HG03060 (cell line): ENCODE results near the gene DLGAP4.

Source experiments
- ATAC-seq: cut with Tn5 transposase; IDR thresholded peaks from one replicate; pipeline ENCODE4 v1.9.1; 2021; ENCODE audit warnings: low read depth, moderate number of reproducible peaks; ENCODE audit not compliant: unreplicated experiment

The DLGAP4 gene

GRCh38 chr20:36525620-36526365 lies 219.7 kb downstream of the DLGAP4 start:
- no peak for ATAC-seq

DNA sequence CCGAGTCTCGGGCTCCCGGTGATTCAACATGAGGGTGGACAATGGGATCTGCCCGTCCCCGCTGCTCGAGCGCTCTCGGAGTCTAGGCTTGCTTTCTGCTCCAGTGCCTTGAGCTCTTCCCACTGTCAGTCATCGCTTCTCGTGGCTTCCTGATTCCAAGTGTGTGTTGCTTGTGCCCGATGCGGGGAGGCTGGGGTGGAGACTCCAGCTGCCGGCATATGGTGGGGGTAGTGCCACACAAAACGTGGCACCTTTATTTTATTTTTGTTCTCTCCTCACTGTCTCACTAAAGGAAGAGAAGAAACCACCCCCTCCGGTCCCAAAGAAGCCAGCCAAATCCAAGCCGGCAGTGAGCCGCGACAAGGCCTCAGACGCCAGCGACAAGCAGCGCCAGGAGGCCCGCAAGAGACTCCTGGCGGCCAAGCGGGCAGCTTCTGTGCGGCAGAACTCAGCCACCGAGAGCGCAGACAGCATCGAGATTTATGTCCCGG lies 220.4 kb downstream of the DLGAP4 start:
- no peak for ATAC-seq

DNA sequence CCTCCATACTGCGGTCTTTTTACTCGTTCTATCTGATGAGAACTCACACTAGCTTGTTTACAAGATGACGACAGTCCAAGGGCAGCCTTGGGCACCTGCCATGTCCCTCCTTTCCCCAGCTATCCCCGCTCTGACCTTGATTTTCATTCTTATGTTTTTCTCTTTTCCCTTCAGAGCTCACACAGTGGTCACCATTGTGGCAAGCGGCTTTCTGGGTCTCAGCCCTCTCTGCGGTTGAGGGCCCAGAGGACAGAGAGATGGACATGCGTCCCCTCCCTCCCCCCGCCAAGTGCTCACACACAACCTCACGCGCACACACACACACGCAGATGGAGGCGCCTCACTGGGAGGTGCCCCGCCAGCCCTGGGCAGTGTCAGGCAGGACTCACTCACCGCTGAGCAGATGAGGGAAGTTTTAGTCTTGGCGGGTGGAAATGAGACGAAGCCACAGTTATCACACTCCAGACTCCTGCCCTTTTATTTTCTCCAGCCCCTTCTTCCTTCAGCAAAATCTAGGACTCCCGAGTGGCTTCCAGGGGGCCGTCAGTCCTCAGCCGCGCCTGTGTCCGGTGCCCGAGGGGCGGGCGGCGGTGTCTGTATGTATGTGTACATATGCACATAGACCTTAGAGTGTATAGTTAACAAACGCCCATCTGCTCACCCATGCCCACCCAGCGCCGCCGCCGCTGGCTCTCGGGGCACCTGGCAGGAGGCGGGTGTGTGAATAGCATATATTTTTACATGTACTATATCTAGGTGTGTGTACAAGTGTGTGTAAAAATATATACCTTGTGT lies 221.4 kb downstream of the DLGAP4 start:
- ATAC-seq = no peak

DNA sequence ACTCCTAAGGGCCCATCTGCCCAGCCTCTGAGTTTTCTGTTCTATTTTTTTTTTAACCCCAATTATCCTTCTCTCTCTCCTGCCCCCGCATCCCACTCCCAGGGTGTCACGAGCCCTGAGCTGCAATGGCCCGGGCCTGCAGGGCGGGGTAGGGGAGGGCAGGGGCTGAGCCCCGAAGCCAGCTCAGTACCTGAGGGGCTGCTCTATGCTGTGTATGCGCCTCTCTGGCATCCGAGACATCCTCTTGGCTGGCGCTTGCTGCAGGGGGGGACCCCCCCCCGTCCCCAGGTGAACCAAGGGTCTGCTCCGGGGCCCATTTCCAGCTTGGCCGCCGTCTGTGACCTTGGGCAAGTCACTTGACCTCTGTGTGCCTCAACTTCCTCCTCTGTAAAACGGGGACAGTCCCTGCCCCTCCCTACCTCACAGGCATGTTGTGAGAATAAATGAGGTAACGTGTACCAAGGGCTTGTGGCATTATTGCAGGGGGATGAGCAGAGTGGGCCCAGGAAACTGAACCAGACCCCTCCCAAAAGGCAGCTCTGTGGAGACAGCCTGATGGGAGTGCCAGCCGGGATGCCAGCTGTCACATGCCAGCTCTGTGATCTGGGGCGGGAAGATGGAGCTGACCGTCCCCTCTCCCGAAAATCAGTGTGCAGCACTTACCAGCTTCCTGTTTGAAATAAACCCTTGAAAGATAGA lies 222.2 kb downstream of the DLGAP4 start:
- ATAC-seq = no peak

DNA sequence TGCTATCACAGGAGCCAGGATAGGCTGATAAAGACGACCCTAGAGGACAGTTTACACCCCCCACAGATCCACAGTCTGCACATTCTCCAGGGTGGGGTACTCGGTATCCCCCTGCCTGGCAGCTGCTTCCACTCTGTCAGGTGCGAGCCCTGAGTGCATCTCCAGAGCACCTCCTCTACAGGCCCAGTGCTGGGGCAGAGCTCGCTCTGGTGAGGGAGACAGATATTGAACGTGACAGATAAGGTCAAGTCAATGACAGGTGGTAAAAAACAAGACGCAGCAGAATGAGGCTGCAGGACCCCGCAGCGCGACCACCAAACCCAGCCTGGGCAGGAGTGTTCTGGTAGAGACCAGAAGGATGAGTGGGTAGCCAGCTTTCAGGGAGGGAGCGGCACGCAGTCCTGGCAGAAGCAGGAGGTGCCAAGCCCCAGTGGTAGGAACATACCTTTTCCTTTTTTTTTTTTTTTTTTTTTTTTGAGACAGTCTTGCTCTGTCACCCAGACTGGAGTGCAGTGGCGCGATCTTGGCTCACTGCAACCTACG lies 222.8 kb downstream of the DLGAP4 start:
- no peak for ATAC-seq

- no peak for ATAC-seq
Measured at GRCh38 chr20:36532388-36532787, 226.2 kb downstream of the DLGAP4 start.

- no peak for ATAC-seq
Measured at GRCh38 chr20:36532822-36533221, 226.7 kb downstream of the DLGAP4 start.

DNA sequence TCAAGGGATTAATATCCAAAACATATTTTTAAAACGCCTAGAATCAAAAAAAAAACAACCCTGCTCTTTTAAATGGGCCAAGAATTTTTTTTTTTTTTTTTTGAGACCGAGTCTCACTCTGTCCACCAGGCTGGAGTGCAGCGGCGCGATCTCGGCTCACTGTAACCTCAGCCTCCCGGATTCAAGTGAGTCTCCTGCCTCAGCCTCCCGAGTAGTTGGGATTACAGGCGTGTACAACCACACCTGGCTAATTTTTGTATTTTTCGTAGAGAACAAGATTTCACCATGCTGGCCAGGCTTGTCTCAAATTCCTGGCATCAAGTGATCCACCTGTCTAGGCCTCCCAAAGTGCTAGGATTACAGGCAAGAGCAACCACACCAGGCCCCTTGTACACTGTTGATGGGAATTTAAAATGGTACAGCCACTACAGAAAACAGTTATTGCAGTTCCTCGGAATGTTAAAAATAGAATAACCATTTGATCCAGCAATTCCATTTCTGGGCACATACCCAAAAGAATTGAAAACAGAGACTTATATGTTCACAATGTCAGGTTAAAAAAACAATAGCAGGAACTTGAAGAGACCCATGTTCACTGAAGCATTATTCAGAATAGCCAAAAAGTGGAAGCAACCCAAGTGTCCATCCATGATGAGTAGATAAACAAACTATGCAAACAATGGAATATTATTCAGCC lies 232.0 kb downstream of the DLGAP4 start:
- ATAC-seq = no peak

DNA sequence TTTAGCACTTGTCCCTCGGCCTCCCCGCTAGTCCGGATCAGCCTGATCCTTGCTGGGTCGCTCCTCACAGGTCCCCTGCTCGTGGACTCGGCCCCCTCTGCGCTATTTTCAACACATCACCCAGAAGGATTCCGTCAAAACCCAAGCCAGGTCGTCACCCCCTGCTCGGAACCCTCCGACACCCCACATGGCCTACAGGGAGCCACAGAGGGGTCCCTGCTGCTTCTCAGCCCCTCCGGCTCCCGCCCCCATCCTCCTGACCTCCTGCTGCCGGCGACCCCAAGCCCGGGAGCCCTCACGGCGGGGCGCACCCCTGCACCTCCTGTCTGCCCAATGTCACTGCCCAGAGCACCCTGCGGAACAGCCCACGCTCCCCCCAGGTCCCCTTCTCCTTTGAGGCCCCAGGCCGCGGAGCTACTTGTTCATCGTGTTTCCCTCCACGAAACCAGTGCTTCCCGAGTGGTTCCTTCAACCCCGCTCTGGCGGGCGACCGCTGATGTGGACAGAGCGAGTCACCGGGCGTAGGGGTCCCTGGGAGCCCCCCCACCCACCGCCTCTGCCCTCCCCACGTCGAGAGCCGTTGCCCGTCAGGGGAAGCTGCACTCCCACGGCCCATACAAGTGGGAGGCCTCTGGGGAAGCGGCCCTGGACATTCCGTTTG lies 234.5 kb downstream of the DLGAP4 start:
- ATAC-seq = no peak

GRCh38 chr20:36541227-36541767 lies 235.2 kb downstream of the DLGAP4 start, which contains the start of gene MYL9:
Gene MYL9, plus strand, starts transcription at chr20:36541519. Its CDS starts 3,366 bp downstream, at chr20:36544885.
- ATAC-seq = no peak

DNA sequence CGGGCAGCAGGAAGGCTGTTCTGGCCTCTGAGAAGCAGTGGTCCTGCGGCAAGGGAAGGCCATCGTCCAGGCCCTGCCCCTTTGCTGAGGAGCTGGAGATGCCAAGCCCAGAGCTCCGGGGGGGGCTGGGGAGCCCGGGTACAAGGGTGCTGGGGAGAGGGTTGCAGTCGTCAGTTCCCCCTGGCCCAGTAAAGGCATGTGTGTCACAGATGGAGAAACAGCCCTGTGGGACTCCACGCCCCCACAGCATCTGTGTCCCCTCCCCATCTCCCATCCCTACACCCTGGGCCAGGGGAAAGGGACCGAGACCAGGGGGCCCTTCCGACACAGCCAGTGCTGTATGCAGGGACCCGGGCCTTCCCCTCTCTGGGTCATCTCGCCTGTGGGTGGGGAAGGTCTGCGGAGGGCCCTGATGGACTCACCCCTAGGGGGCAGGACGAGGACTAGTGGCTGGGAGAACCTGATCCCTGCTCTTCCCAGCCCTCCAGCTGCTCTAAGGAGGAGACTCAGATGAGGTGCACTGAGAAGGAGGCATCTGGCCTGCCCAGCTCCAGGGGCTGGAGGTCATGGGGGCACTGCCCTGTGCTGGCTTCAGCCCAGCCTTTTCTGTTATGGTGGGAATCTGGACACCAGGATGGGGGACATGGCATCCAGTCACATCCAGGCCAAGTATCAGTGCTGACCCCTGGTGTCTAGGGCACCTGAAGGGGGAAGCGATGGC lies 235.8 kb downstream of the DLGAP4 start:
- no peak for ATAC-seq

GRCh38 chr20:36542516-36543183 lies 236.5 kb downstream of the DLGAP4 start:
- no peak for ATAC-seq

GRCh38 chr20:36543184-36544133 lies 237.3 kb downstream of the DLGAP4 start:
- no peak for ATAC-seq

DNA sequence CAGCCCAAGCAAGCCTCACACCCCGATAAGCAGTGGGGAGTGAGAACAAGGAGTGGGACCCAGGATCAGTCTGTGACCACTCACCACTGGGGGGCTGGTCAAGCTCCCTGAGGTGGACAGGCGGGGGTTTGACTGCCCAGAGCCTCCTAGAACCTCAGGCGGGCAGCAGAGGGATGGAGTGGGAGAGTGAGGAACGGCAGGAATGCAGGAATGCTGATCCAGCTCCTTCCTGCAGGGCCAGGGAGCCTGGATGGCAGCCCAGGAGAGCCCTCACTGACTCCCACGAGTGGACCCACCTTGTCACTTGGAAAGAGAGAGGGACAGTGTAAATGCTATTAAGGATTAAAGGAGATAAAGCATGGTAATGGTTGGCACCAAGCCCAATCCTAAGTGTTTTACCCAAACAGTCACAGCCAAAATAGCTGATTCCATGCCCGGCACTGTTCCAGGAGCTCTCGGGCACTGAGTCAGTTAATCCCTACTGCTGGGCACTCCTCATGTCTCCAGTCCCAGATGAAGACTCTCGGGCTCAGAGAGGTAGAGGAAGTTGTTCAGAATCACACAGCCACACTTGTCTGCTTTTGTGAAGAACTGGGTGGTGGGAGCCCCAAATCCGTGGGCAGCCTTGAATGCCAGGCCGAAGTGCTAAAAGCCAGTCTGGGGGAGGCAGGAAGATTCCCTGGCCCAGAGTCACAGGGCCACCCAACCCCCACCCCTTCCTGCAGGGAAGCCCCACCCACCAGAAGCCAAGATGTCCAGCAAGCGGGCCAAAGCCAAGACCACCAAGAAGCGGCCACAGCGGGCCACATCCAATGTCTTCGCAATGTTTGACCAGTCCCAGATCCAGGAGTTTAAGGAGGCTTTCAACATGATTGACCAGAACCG lies 238.2 kb downstream of the DLGAP4 start:
- no peak for ATAC-seq

- no peak for ATAC-seq
Measured at GRCh38 chr20:36546111-36546736, 240.1 kb downstream of the DLGAP4 start.
